GM19043 (cell line): ENCODE measurements around the gene TBC1D24.
A peak's percentile ranks its signal among the peaks of the same experiment; 100 is the strongest.
"Not testable (repeated sequence)": the region's sequence is repeated elsewhere in the genome, so short reads cannot be mapped to it uniquely, and the experiment has no call there.

ENCODE experiments used
- ATAC-seq: cut with Tn5 transposase; IDR thresholded peaks from one replicate; pipeline ENCODE4 v1.9.1; 2021; ENCODE audit warnings: low read depth; ENCODE audit not compliant: unreplicated experiment

Gene TBC1D24

DNA sequence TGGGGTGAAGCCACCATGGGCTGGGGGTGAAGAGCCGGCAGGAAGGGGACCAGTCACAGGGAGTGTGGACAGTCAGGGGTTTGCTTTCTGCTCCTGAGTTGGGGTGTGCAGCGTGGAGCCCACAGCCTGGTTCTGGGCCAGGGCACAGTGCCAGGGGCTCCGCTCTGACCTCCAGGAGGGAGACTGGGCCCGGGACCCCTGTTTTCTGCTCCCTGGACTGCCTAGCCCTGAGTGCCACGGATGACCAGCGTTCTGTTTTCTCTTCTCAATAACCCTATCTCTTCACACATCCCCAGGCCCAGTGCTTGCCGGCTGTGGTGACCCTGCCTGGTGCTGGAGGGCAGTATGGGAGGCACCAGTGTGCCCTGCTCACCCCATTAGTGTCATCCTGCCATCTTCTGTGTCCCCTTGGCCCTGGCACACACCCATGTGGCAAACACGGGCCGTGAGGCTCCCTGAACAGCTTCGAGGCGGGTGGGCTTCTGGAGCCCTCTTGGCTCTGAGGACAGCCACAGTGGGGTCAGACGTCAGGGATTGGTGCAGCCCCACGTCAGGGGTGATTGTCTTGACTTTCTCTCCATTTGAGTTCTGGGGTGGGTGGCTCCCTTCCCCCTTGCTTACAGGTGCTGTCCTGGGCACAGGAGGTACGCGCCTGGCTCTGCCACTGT is 55.2 kb downstream of the TBC1D24 start:
- ATAC-seq, result no peak

DNA sequence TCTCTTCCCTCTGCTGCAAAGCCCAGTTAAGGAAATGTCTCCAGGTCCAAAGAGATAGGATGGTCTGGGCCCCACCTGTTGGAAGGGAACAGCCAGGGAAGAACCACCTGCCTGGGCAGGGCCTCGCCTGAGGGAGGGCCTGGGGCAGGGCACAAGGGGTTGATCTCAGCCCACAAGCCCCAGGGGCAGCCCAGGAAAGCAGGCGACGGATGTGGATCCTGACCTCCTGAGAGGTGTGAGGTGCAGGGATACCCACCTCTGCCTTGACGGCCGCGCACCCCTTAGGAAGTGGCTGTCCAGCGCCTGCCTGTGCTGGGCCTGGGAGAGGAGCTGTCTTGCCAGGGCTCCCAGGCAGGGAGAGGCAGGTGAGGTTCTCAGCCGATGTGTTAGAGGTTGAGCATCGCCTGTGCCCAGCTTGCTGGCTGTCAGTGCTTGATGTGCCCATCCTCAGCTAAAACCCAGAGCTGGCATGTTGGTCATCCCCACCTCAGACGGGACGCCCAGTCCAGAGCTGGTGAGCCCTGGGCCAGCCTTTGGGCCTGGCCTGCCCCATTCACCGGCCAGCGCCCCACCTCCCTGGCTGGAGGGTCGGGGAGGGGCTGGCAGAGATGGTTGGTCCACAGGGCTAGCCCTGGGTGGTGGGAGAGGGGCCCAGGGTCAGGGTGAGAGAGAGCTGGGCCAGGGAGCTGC is 55.8 kb downstream of the TBC1D24 start:
- no peak for ATAC-seq

DNA sequence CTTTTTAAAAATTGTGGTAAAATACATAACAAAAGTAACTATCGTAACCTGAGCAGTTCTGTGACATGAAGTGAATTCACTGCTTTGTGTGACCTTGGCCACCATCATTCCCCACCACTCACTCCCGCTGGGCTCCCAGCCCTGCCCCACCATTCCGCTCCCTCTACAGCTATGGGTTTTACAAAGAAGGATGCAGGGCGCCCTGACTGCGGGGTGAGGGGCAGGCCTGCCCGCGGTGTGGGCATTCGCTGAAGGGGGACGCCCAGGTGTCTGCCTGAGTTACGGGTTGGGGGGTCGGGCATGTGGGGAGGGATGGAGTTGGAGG is 56.4 kb downstream of the TBC1D24 start, which contains the start of gene CEMP1:
Gene CEMP1, minus strand, starts transcription at position 38 of the 325 bp plus-strand sequence. CDS start 335 bp downstream, outside the sequence.
- ATAC-seq, result no peak

DNA sequence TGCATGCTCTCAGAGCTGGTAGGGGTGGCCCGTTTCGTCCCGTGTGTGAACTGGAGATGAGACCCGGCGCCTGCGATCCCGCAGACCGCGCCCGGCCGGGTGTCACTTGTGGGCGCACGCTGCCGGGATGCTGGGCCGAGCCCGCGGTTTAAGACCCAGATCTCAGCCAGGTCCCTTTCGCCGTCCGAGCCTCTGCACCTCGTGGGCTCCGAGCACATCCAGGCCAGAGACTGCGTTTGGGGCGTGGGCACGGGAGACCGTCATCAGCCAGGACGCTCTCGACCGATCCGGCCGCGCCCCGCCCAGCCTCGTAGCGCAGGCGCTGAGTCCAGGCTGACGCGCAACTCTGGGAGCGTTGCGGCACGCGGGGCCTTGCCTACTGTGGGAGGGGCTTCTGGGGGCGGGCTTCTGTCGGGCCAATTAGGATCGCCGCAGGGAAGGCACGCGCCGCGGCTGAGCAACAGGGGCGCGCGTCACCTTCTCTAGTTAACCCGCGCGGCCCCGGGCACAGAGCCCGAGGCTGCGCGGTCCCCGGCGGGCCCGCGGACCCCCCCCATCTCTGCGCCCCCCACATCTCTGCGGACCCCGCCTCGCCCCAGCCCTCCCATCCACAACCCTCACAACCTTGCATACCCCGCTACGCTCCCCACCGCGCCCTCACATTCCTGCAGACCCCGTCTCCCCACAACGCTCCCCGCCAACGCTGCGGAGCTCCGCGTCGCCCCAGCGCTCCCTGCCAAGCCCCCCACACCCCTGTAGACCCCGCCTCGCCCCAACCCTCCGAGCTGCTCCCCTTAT is 57.0 kb downstream of the TBC1D24 start:
- peak; percentile 82 for ATAC-seq

DNA sequence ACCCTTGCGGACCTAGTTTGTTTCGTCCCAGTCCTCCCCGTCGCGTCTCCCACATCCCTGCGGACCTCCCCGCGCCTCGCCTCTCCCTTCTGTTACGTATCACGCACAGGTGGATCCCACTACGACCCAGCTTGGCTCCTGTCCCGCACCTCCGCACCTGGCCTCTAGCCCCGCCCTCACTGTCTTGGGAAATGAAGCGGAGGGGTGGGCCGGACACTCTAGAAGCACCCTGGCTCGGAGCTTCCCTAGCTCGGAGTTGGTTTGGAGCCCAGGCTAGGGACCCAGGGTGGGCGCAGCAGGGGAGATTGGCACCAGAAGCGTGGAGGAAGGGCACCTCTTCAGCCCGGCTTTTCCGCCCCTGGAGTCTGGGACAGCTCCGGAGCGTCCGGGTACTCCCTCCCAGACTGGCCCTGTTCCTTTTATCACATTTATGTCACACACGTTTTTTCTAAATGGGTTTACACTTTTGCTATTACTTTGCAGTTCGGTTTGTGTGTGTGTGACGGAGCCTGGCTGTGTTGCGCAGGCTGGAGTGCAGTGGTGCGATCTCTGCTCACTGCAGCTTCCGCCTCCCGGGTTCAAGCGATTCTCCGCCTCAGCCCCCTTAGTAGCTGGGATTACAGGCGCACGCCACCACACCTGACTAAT is 57.7 kb downstream of the TBC1D24 start:
- ATAC-seq, result no peak

DNA sequence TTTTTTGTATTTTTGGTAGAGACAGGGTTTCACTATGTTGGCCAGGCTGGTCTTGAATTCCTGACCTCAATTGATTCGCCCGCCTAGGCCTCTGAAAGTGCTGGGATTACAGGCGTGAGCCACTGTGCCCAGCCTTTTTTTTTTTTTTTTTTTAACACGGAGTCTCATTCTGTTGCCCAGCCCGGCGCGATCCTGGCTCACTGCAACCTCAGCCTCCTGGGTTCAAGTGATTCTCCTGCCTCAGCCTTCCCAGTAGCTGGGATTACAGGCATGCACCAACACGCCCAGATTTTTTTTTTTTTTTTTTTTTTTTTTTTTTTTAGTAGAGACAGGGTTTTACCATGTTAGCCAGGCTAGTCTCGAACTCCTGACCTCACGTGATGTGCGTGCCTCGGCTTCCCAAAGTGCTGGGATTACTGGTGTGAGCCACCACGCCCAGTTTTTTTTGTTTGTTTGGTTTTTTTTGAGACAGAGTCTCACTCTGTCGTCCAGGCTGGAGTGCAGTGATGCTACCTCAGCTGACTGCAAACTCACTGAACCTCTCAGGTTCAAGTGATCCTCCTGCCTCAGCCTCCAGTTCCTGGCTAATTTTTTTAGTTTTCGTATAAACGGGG is 58.3 kb downstream of the TBC1D24 start:
- ATAC-seq, result not testable (repeated sequence)

DNA sequence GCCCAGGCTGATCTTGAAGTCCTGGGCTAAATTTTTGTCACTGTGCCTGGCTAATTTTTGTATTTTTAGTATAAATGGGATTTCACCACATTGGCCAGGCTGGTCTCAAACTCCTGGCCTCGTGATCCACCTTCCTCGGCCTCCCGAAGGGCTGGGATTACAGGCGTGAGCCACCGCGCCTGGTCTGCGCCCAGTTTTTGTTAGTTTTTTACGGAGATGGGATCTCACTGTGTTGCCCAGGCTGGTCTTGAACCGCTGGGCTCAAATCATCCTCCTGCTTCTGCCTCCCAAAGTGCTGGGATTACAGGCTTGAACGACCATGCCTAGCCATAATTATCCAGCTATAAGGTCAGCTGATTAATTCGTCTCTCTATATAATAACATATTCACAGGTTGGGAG is 59.0 kb downstream of the TBC1D24 start:
- no peak for ATAC-seq

DNA sequence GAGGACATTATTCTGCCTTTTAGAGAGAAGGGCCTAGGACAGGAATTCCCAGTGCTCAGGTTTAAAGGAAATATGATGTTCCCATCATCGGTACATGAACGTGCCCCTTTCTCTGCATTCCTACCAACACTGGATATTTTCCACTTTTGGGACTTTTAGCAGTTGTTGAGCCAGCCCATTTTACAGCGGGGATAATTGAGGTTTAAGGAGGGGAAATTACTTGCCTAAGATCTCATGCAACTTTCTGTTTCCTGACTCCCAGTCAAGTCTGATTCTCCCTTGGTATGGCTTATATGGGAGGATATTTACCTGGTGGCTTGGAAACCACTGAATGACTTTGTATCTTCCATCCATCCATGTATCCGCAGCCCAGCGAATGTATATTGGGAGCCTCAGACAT is 59.4 kb downstream of the TBC1D24 start:
- not testable (repeated sequence) for ATAC-seq

DNA sequence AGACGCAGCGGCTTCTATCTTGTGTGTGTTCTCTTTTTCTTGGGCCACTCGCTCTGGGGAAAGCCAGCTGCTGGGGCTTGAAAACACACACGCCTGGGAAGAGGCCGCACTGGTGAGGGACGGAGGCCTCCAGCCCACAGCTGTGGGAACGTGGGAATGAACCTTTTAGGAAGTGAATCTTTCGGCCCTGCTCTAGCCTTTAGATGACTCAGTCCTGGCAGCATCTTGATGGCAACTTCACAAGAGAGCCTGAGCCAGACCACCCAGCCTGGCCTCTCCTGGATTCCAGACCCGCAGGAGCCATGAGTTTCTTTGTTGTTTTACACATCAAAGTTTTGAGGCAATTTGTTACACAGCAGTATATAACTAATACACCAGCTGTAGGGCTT is 60.7 kb downstream of the TBC1D24 start:
- ATAC-seq, result no peak

DNA sequence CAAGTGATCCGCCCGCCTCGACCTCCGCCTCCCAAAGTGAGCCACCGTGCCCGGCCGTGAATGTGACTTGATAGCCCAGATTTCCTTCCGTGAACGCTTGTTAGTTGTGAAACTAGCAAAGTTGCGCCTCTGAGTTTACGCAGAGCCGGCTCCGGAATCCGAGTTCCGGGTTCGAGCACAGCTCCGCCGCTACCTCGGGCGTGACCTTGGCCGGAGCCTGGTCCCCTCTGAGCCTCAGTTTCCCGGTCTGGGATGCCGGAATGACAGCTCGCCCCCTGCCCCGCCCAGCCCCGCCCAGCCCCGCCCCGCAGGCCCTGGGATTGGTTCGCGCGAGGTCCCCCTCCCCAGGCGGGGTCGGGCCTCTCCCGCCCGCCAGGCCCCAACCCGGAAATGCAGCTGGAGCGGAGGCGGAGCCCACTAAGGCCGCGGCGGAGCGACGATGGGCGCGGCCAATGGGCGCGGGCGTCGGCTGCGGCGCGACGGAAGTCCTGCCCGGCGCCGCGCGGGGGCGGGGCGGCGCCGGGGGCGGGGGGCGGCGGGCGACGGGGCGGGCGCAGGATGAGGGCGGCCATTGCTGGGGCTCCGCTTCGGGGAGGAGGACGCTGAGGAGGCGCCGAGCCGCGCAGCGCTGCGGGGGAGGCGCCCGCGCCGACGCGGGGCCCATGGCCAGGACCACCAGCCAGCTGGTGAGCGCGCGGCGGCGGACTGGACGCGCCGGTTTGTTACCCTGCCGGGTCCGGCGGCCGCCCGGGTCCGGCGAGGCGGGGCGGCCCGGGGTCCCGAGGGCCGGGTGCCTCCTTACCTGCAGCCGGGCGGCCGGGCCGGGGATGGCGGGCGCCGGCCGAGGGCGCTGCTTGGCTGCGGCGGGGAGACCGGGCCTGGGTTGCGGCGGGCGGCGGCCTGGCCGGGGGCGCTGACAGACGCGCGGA is 62.8 kb downstream of the TBC1D24 start, which contains the start of gene PDPK1:
Gene PDPK1, plus strand, starts transcription at position 571 of the 929 bp plus-strand sequence. Its CDS starts 92 bp downstream, at position 663.
- peak; percentile 82 for ATAC-seq

DNA sequence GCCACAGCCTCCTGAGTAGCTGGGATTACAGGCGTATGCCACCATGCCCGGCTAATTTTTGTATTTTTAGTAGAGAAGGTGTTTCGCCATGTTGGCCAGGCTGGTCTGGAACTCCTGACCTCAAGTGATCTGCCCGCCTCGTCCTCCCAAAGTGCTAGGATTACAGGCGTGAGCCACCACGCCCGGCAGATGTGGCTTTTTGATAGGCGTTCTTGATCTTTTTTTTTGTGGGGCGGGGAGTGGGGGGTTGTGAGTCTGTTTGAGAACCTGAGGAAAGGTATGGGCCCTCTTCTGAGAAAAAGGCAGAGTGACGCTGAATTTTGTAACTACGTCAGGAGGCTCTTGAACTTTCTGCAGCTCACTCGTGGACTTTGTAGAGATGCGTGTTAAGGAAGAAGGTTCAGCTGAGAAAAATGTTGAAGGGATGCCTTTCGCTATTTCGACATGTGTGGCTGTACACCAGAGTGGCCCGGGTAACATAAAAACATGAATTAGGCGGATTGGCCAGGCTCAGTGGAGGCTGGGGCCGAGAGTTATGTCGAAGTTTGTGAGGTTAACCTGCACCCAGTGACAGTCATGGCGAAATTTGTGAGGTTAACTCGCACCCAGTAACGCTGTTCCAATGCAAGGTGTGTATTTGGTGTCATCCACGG is 64.4 kb downstream of the TBC1D24 start:
- not testable (repeated sequence) for ATAC-seq

DNA sequence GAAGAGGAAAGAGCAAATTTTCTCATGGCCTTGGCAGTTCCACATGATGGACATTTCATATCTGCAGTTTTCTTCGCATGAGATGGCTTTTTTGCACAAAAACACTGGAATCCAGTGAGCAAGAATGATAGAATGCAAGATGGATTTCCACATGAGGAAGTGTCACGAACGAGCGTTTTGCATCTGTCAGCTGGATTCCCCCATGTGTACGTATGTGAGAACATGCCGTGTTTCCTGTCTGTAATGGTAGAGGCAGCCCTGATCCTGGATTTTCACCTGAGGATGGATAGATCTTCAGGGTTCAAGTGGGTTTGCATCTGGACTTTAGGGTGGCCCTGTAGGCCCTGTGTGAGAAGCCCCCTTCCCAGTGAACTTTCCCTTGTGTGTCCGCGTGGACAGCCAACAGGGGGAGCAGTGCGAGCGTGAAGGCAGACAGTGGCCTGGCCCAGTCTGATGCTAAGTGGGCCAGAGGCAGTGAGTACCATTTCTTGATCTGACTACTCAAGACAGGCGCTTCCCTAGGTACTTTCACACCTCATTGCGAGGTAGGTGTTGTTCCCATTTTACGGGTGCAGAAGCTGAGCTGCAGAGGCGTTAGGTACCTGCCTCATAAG is 65.0 kb downstream of the TBC1D24 start:
- not testable (repeated sequence) for ATAC-seq

DNA sequence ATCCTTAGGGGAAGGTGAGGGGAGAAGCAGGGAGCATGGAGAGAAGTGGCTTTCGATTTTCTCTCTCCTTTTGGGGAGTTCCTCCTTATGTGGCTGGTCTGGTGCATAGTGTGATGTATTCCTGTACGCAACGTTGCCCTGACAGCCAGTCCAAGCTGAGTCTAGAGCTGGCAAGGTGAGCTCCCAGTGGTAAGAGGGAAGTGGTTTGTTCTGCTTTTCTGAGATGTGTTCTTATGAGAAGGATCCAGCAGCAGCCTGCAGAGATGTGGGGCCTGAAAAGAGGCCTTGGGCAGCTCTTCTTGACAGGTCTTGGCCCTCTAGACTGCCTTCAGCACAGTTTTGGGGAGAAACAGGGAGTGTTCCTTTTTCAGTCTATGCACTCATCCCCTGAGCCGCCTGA is 66.0 kb downstream of the TBC1D24 start:
- ATAC-seq, result not testable (repeated sequence)

DNA sequence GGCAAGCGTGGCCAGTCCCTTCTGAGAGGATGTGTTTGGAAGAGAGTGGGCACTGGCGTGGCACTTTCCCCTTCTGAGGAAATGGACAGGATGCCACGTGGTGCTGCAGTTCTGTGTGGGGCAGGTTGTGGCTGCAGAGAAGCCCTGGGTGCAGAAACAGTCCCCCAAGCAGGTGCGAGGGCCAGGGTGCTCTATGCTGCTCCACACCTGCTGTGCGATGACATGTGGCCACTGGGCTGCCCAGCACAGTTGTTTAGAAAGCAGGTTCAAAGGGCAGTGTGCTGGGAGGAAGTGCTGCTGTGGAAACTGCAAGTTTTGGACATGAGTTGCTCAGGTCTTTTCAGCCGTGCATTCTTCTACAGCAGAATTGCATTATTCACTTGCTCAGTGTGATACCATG is 66.5 kb downstream of the TBC1D24 start:
- not testable (repeated sequence) for ATAC-seq

DNA sequence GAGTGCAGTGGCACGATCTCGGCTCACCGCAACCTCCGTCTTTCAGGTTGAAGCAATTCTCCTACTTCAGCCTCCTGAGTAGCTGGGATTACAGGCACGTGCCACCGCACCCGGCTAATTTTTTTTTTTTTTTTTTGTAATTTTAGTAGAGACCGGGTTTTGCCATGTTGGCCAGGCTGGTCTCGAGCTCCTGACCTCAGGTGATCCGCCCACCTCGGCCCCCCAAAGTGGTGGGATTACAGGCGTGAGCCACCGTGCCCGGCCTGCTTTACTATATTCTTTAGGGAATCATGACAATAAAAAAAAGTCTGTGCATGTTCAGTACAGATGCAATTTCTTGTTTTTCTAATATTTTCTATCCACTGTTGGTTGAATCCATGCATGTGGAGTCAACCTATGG is 68.8 kb downstream of the TBC1D24 start:
- not testable (repeated sequence) for ATAC-seq

DNA sequence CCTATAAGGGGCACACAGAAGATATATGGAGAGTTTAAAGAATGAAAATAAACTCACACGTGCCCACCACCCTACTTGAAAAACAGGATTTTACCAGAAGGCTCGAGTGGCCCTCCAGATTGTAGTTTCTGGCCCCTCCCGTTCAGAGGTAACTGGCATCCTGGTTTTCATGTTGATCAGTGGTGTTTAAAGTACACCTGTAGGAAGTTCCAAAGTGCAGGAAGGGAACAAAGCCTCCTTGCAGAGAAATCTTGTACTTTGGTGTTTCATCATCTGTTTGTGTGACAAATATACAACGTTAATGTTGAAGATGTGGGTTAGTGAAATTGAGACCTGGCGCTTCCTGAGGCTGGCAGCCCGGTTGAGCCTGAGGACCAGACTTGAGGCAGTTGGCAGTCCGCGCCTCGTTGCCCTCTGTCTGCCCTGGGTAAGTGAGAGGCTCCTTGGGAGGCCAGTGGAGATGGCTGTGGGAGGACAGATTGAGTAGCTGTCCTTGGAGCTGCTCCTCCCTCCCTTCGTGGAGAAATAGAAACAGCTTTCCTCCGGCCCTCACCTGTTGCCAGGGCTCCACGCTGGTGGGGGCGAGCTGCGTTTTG is 75.5 kb downstream of the TBC1D24 start:
- not testable (repeated sequence) for ATAC-seq

DNA sequence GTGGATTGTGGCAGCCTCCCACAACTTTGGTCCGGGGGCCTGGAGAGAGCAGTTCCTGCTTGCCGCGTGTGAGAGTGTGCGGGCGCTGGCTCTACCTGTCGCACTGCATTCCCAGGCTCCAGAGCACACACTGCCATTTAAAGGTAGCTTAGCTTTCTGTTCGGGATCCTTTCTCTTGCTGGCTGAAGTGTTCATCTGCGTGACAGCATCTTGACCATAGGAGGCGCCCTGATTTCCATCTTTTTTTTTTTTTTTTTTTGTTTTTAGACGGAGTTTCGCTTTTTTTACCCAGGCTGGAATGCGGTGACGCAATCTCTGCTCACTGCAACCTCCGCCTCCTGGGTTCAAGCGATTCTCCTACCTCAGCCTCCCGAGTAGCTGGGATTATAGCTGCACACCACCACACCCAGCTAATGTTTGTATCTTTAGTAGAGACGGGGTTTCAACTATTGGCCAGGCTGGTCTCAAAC is 76.5 kb downstream of the TBC1D24 start:
- not testable (repeated sequence) for ATAC-seq
